Osteoblast (primary cell): ENCODE results near the gene ADARB2. TPM values are rescaled to one million over a fixed set of nuclear protein-coding genes. Genes with fewer than 3 reads are reported as not detected.

Experiments used
- DNase-seq: peaks from one replicate; pipeline ENCODE4 v3.0.0; 2011; ENCODE audit warnings: low spot score, mixed read lengths; ENCODE audit not compliant: insufficient read length; ENCODE audit errors: missing footprints
- H2AFZ ChIP-seq: 2 replicates; pipeline ENCODE4 v1.6.0; 2011; ENCODE audit warnings: mild to moderate bottlenecking, low read length
- H3K27ac ChIP-seq: 2 replicates; pipeline ENCODE4 v1.5.1; 2011; ENCODE audit warnings: mild to moderate bottlenecking, low read depth, low read length, moderate library complexity
- H3K27me3 ChIP-seq: 2 replicates; pipeline ENCODE4 v1.6.0; 2012; ENCODE audit warnings: mild to moderate bottlenecking, control low read depth, inconsistent platforms, low read length, moderate library complexity; ENCODE audit not compliant: insufficient read depth
- H3K36me3 ChIP-seq: 2 replicates; pipeline ENCODE4 v1.5.1; 2011; ENCODE audit warnings: mild to moderate bottlenecking, low read length, control low read depth, moderate library complexity; ENCODE audit not compliant: insufficient read depth
- H3K4me1 ChIP-seq: 2 replicates; pipeline ENCODE4 v1.5.1; 2011; ENCODE audit warnings: mild to moderate bottlenecking, low read length, control low read depth, moderate library complexity; ENCODE audit not compliant: insufficient read depth
- H3K4me2 ChIP-seq: 2 replicates; pipeline ENCODE4 v1.6.0; 2011; ENCODE audit warnings: mild to moderate bottlenecking, low read length; ENCODE audit not compliant: insufficient read depth
- H3K4me3 ChIP-seq: fragments of 200-600 bp; sonication (generic); 3 replicates; pipeline ENCODE4 v1.5.1; 2012; ENCODE audit warnings: mild to moderate bottlenecking, low read length, inconsistent platforms; ENCODE audit not compliant: insufficient read depth
- H3K79me2 ChIP-seq: 2 replicates; pipeline ENCODE4 v1.6.0; 2012; ENCODE audit warnings: mild to moderate bottlenecking, low read length, control low read depth, inconsistent platforms; ENCODE audit not compliant: insufficient read depth
- H3K9me3 ChIP-seq: 2 replicates; pipeline ENCODE4 v1.5.1; 2011; ENCODE audit warnings: low read depth, low read length, control low read depth
- H4K20me1 ChIP-seq: 2 replicates; pipeline ENCODE4 v1.6.0; 2012; ENCODE audit warnings: mild to moderate bottlenecking, low read length, control low read depth; ENCODE audit not compliant: insufficient read depth
- CTCF ChIP-seq: IDR thresholded peaks from 2 replicates; pipeline ENCODE4 v1.5.1; 2011; ENCODE audit warnings: mild to moderate bottlenecking, low read depth, low read length, moderate library complexity; ENCODE audit errors: extremely low read depth
- total RNA-seq: library from RNA; depleted of rRNA; stranded (reverse); fragments of >200 nt; gene quantifications from 2 replicates; pipeline ENCODE4 v1.2.3, GENCODE V29; 2012

Gene ADARB2
- total RNA-seq, 1 donor, result not detected

- Histone ChIP-seq H3K4me2 (no peak overlapping the region), H3K9me3 (no peaks in the 10 kb centered on the region), H2AFZ (no peak overlapping the region), H3K4me1 (no peaks in the 10 kb centered on the region), H4K20me1 (no peaks in the 10 kb centered on the region), H3K27ac (no peak overlapping the region), H3K27me3 (no peaks in the 10 kb centered on the region), H3K36me3 (no peaks in the 10 kb centered on the region), H3K79me2 (no peaks in the 10 kb centered on the region), H3K4me3 (no peak overlapping the region)
- TF ChIP-seq CTCF, result no peak
- DNase-seq, result peak; percentile 63
These were observed 532.6 kb downstream of the ADARB2 start for GRCh38 chr10:1204434-1205326.

GRCh38 chr10:1203704-1204103 is 533.6 kb downstream of the ADARB2 start:
- Histone ChIP-seq H3K27me3 (no peaks in the 10 kb centered on the region), H3K79me2 (no peaks in the 10 kb centered on the region), H3K27ac (no peak overlapping the region), H3K4me3 (no peak overlapping the region), H2AFZ (no peak overlapping the region), H3K4me2 (no peak overlapping the region), H3K9me3 (no peaks in the 10 kb centered on the region), H3K4me1 (no peaks in the 10 kb centered on the region), H4K20me1 (no peaks in the 10 kb centered on the region), H3K36me3 (no peaks in the 10 kb centered on the region)
- no peak for TF ChIP-seq CTCF
- DNase-seq, result peak; percentile 57

- Histone ChIP-seq H3K9me3 (no peaks in the 10 kb centered on the region), H4K20me1 (no peaks in the 10 kb centered on the region), H3K27ac (no peak overlapping the region), H3K4me1 (no peaks in the 10 kb centered on the region), H3K4me3 (no peak overlapping the region), H2AFZ (no peak overlapping the region), H3K79me2 (no peaks in the 10 kb centered on the region), H3K4me2 (no peak overlapping the region), H3K36me3 (no peaks in the 10 kb centered on the region), H3K27me3 (no peaks in the 10 kb centered on the region)
- peak; percentile 66 for DNase-seq
- TF ChIP-seq CTCF, result no peak
These were observed 534.1 kb downstream of the ADARB2 start for GRCh38 chr10:1203216-1203615.

- Histone ChIP-seq H2AFZ (no peak overlapping the region), H3K36me3 (no peaks in the 10 kb centered on the region), H3K9me3 (no peaks in the 10 kb centered on the region), H3K79me2 (no peaks in the 10 kb centered on the region), H4K20me1 (no peaks in the 10 kb centered on the region), H3K4me2 (no peak overlapping the region), H3K27me3 (no peaks in the 10 kb centered on the region), H3K4me1 (no peaks in the 10 kb centered on the region), H3K4me3 (no peak overlapping the region), H3K27ac (no peak overlapping the region)
- TF ChIP-seq CTCF, result no peak
- peak; percentile 62 for DNase-seq
These were observed 535.0 kb downstream of the ADARB2 start for GRCh38 chr10:1202343-1202742.
